ENCODE results near the gene SLC9A9. TPM values are rescaled to one million over a fixed set of nuclear protein-coding genes. Genes with fewer than 3 reads are reported as not detected.

Gene SLC9A9
- total RNA-seq, 3 donors from 2014 or later (not counting 1 experiment from before 2014, with no cell fraction given) = 24.0 to 29.1 (median 27.2) TPM

DNA sequence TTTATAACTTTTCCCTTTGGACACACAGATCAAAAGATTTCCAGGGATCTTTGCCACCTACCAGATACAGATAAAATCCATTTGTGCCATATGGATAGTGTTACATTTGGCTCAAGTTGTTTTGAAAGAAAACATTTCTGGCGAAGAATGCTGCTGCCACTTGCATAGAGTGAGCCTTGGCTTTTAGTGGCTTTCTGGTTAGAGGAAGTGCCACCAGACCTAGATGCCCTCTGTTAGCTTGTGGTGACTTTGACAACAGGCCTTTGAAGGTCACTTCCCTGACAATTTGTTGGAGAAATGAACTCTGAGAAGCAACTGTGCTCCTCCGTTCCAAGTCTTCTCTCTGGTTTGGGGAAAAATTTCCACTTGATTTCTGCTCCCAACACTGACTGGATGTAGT is 570.7 kb downstream of the SLC9A9 start:
- Histone ChIP-seq H3K9me3 (ENCODE audit: control insufficient read depth, insufficient read depth, low read length) (no peaks in the 10 kb centered on the region), H3K27ac (ENCODE audit: low read length) (no peak overlapping the region), H3K4me1 (ENCODE audit: control insufficient read depth, insufficient read depth, low read length) (peaks cover 56% of the 10 kb centered on the region), H3K4me3 (ENCODE audit: low read length) (no peak overlapping the region), H3K27me3 (ENCODE audit: control insufficient read depth, insufficient read depth, low read length) (no peaks in the 10 kb centered on the region), H3K36me3 (ENCODE audit: control insufficient read depth, insufficient read depth, low read length) (no peaks in the 10 kb centered on the region)
- Mint-ChIP-seq H3K4me3 (peak overlapping the region; percentile 68), H3K9me3 (no peaks in the 10 kb centered on the region), H3K27me3 (ENCODE audit: low read depth in 2 of 2) (no peaks in the 10 kb centered on the region), H3K36me3 (no peaks in the 10 kb centered on the region), H3K4me1 (peaks cover 81 to 89% of the 10 kb centered on the region in 2 donors), H3K27ac (peak overlapping the region; percentile 17 to 76)
- TF ChIP-seq, protein P1, sequence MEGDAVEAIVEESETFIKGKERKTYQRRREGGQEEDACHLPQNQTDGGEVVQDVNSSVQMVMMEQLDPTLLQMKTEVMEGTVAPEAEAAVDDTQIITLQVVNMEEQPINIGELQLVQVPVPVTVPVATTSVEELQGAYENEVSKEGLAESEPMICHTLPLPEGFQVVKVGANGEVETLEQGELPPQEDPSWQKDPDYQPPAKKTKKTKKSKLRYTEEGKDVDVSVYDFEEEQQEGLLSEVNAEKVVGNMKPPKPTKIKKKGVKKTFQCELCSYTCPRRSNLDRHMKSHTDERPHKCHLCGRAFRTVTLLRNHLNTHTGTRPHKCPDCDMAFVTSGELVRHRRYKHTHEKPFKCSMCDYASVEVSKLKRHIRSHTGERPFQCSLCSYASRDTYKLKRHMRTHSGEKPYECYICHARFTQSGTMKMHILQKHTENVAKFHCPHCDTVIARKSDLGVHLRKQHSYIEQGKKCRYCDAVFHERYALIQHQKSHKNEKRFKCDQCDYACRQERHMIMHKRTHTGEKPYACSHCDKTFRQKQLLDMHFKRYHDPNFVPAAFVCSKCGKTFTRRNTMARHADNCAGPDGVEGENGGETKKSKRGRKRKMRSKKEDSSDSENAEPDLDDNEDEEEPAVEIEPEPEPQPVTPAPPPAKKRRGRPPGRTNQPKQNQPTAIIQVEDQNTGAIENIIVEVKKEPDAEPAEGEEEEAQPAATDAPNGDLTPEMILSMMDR (IDR thresholded peaks at IDR 0.05) = no peak
- ATAC-seq = no peak
- DNase-seq = no peak
- 66% methylated on average over 2 of the region's 2 CpGs for WGBS (ENCODE audit: insufficient coverage)
- intact Hi-C loops (cut with micrococcal nuclease) = loop anchor here (5.0 kb wide), 1 partner anchor 105 kb away; no protein-coding TSS in a partner anchor

DNA sequence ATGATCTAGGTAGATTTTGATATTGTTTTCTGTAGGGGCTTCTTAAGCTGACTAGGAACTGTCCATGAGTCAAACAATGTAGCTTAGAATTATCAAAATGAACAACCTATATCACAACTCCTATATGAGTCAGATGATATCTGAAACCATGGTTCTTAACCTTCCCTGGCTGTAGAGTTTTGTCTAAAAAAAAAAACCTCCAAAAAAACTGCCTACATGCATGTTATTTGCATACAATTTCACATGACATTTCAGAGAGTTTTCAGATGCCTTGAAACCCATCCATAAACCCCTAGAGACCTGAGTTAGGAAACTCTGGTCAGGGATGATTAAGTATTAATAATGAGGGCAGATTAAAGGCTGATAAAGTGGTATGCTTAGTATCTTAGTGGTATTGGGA is 571.7 kb downstream of the SLC9A9 start:
- Mint-ChIP-seq H3K36me3 (no peaks in the 10 kb centered on the region), H3K27me3 (ENCODE audit: low read depth in 2 of 2) (no peaks in the 10 kb centered on the region), H3K9me3 (no peaks in the 10 kb centered on the region), H3K4me3 (peak overlapping the region; percentile 68), H3K27ac (peak overlapping the region; percentile 17 to 62), H3K4me1 (peaks cover 72 to 84% of the 10 kb centered on the region in 2 donors)
- TF ChIP-seq, protein P1 (IDR thresholded peaks at IDR 0.05) = no peak
- Histone ChIP-seq H3K27ac (ENCODE audit: low read length) (no peak overlapping the region), H3K27me3 (ENCODE audit: control insufficient read depth, insufficient read depth, low read length) (no peaks in the 10 kb centered on the region), H3K9me3 (ENCODE audit: control insufficient read depth, insufficient read depth, low read length) (no peaks in the 10 kb centered on the region), H3K36me3 (ENCODE audit: control insufficient read depth, insufficient read depth, low read length) (no peaks in the 10 kb centered on the region), H3K4me3 (ENCODE audit: low read length) (no peak overlapping the region), H3K4me1 (ENCODE audit: control insufficient read depth, insufficient read depth, low read length) (peaks cover 49% of the 10 kb centered on the region)
- ATAC-seq = no peak
- intact Hi-C loops (cut with micrococcal nuclease) = loop anchor here (5.0 kb wide), 1 partner anchor 104 kb away; no protein-coding TSS in a partner anchor
- DNase-seq = no peak

DNA sequence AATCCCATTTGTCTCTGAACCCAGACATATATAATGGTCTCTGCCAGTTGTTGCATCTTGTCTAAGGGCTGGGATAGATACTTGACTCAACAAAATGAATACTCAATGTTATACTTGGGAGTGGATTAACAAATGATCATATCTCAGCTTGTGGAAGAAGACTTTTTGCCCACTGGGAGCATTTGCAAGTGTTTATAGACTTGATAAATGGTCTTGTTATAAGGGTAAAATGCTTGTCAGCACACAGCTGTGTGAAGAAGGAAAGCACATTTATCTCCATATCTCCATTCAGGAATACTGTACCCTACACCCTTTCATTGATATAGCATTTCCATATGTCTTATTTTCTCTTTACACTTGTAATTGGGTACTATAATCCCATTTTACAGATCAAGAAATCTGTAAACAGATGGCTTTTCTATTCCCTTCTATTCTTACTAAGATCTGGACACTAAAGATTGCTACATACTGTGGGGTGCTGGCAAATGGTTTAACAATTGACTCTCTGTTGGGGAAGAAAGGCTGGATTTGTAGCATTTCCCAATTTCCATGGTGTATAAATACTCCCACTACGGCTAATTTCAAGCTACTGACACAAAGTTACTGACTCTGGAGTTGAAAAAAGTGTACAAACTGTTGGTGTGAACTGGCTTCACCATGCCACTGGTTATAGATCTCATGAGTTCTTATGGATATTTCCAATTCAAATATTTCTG is 574.1 kb downstream of the SLC9A9 start:
- H3K27ac ChIP-seq (ENCODE audit: low read length) = no peak overlapping the region
- TF ChIP-seq, protein P1 (IDR thresholded peaks at IDR 0.05) = no peak
- intact Hi-C loops (cut with micrococcal nuclease) = no loop called here
- no peaks in the 10 kb centered on the region for H3K36me3 ChIP-seq (ENCODE audit: control insufficient read depth, insufficient read depth, low read length)
- peak overlapping the region; percentile 50 to 56 for H3K27ac Mint-ChIP-seq
- peaks cover 25% of the 10 kb centered on the region for H3K4me1 ChIP-seq (ENCODE audit: control insufficient read depth, insufficient read depth, low read length)
- H3K4me1 Mint-ChIP-seq = peaks cover 65 to 88% of the 10 kb centered on the region in 2 donors
- no peaks in the 10 kb centered on the region for H3K27me3 ChIP-seq (ENCODE audit: control insufficient read depth, insufficient read depth, low read length)
- no peaks in the 10 kb centered on the region for H3K9me3 ChIP-seq (ENCODE audit: control insufficient read depth, insufficient read depth, low read length)
- H3K9me3 Mint-ChIP-seq = no peaks in the 10 kb centered on the region
- no peak overlapping the region for H3K4me3 Mint-ChIP-seq
- H3K36me3 Mint-ChIP-seq = no peaks in the 10 kb centered on the region
- H3K27me3 Mint-ChIP-seq (ENCODE audit: low read depth in 2 of 2) = no peaks in the 10 kb centered on the region
- no peak overlapping the region for H3K4me3 ChIP-seq (ENCODE audit: low read length)
- ATAC-seq = no peak
- no peak for DNase-seq
- 71% methylated on average over 1 of the region's 1 CpG for WGBS (ENCODE audit: insufficient coverage)

DNA sequence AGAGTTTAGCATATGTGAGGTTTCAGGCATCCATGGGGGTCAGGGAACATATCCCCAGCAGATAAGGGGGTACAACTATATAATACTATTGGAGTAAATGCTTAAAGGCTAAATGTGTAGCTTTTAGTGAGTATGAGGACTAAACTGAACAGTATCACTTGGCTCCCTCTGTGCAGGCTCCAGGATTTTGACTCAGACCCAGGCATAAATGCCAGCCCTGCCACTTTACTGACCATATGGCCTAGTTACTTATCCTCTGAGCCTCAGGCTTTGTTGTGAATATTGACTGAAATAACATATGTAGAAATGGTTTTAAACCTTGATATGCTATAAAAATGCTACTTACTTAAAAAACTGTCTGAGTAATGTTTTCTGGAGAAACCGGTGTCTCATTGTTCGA is 577.1 kb downstream of the SLC9A9 start:
- no peak for DNase-seq
- Histone ChIP-seq H3K27ac (ENCODE audit: low read length) (no peak overlapping the region), H3K9me3 (ENCODE audit: control insufficient read depth, insufficient read depth, low read length) (no peaks in the 10 kb centered on the region), H3K27me3 (ENCODE audit: control insufficient read depth, insufficient read depth, low read length) (no peaks in the 10 kb centered on the region), H3K4me3 (ENCODE audit: low read length) (no peak overlapping the region), H3K4me1 (ENCODE audit: control insufficient read depth, insufficient read depth, low read length) (peaks cover 19% of the 10 kb centered on the region), H3K36me3 (ENCODE audit: control insufficient read depth, insufficient read depth, low read length) (no peaks in the 10 kb centered on the region)
- Mint-ChIP-seq H3K4me3 (no peak overlapping the region), H3K27me3 (ENCODE audit: low read depth in 2 of 2) (no peaks in the 10 kb centered on the region), H3K27ac (peak overlapping the region; percentile 35 to 52), H3K9me3 (no peaks in the 10 kb centered on the region), H3K36me3 (peaks cover 7% of the 10 kb centered on the region), H3K4me1 (peaks cover 46 to 73% of the 10 kb centered on the region in 2 donors)
- 100% methylated on average over 2 of the region's 2 CpGs for WGBS (ENCODE audit: insufficient coverage)
- intact Hi-C loops (cut with micrococcal nuclease) = no loop called here
- ATAC-seq = no peak
- TF ChIP-seq, protein P1 (IDR thresholded peaks at IDR 0.05) = no peak

Data from natural killer cell (primary cell).